Prostate gland (tissue), 2 donors: ENCODE results near the gene SIPA1L2. TPM values are rescaled to one million over a fixed set of nuclear protein-coding genes. Genes with fewer than 3 reads are reported as not detected.

Source experiments
- DNase-seq: peaks from one replicate; pipeline ENCODE4 v3.0.0-alpha.2; 2019; ENCODE audit warnings: low spot score
- H3K27ac ChIP-seq, 2 donors: fragments of 200-600 bp; sonication (generic); 2 replicates each; pipeline ENCODE4 v1.5.1; 2017 to 2019
- H3K27me3 ChIP-seq: fragments of 200-600 bp; sonication (generic); replicated peaks from 2 replicates; pipeline ENCODE4 v1.5.1; 2019; ENCODE audit not compliant: insufficient read depth
- H3K36me3 ChIP-seq, 2 donors: fragments of 200-600 bp; sonication (generic); 1 replicate in 1 of 2; 2 replicates in 1 of 2; pipeline versions ENCODE4 v1.5.1 to v1.8.1; 2017 to 2019
- H3K4me1 ChIP-seq: fragments of 200-600 bp; sonication (generic); replicated peaks from 2 replicates; pipeline ENCODE4 v1.5.1; 2019
- H3K4me3 ChIP-seq, 2 donors: fragments of 200-600 bp; sonication (generic); 2 replicates each; pipeline ENCODE4 v1.5.1; 2017 to 2019
- H3K9me3 ChIP-seq: fragments of 200-600 bp; sonication (generic); 2 replicates; pipeline ENCODE4 v1.5.1; 2017
- POLR2A ChIP-seq: fragments of 450-650 bp; IDR thresholded peaks from one replicate; pipeline ENCODE4 v1.6.1; 2016; ENCODE audit warnings: antibody characterized with exemption, mild to moderate bottlenecking
- POLR2AphosphoS5 ChIP-seq: sonication (generic); formaldehyde crosslinking; IDR thresholded peaks from one replicate; pipeline ENCODE4 v1.6.1; 2017; ENCODE audit warnings: antibody characterized with exemption
- WGBS: methylation state at CpG from one replicate; pipeline ENCODE4 v1.1.5; 2018; 5-methylcytosine and 5-hydroxymethylcytosine counted together
- intact Hi-C: fragments of 100-400 bp; cut with DNase I; formaldehyde crosslinking; loops from one replicate; pipeline ENCODE4 v1.14.2; 2022
- total RNA-seq, 2 donors: library from RNA; depleted of rRNA; stranded (reverse); fragments of >200 nt; gene quantifications; one replicate each; pipeline ENCODE4 v1.1.0, GENCODE V29; 2016
- TF ChIP-seq, protein P1 (sequence below), 4 experiments: fragments of 200-600 bp in 2 of 4; fragments of 450-650 bp in 2 of 4; sonication (generic) in 2 of 4; IDR thresholded peaks; 1 replicate in 3 of 4; 2 replicates in 1 of 4; pipeline ENCODE4 v1.5.1; 2016 to 2019; ENCODE audit warnings: antibody characterized with exemption in 4 of 4, mild to moderate bottlenecking in 2 of 4, moderate library complexity in 2 of 4

Gene SIPA1L2
- total RNA-seq, 2 donors from 2014 or later, result 8.1 to 31.5 TPM

DNA sequence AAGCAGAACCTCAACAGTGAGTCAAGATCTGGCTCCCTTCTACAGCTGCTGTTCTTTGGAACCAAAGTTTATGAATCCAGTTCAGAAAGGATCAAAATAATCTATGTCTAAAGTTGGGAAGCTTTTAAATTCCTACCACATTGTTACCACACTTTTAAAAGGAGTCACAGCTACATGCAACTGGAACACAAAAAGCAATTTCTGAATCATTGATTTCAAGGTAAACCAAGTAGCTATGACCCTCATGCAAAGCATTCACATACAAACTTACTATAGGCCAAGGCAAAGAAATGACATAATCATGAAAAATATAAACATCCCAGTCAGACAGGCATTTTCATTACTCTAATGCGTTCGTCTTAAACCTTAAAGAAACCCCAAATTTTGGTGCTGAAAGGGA, 3.5 kb downstream of the SIPA1L2 start:
- H3K27ac ChIP-seq, result no peak overlapping the region
- DNase-seq, result no peak
- no peaks in the 10 kb centered on the region for H3K4me1 ChIP-seq
- intact Hi-C loops, result loop anchor here (5.0 to 10.0 kb wide), 3 partner anchors 152 to 759 kb away; no protein-coding TSS in a partner anchor
- no peaks in the 10 kb centered on the region for H3K27me3 ChIP-seq
- TF ChIP-seq, protein P1, sequence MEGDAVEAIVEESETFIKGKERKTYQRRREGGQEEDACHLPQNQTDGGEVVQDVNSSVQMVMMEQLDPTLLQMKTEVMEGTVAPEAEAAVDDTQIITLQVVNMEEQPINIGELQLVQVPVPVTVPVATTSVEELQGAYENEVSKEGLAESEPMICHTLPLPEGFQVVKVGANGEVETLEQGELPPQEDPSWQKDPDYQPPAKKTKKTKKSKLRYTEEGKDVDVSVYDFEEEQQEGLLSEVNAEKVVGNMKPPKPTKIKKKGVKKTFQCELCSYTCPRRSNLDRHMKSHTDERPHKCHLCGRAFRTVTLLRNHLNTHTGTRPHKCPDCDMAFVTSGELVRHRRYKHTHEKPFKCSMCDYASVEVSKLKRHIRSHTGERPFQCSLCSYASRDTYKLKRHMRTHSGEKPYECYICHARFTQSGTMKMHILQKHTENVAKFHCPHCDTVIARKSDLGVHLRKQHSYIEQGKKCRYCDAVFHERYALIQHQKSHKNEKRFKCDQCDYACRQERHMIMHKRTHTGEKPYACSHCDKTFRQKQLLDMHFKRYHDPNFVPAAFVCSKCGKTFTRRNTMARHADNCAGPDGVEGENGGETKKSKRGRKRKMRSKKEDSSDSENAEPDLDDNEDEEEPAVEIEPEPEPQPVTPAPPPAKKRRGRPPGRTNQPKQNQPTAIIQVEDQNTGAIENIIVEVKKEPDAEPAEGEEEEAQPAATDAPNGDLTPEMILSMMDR (IDR thresholded peaks at IDR 0.05), result no peak
- TF ChIP-seq POLR2A, result no peak
- TF ChIP-seq POLR2AphosphoS5, result no peak
- WGBS, result 91% methylated on average over 2 of the region's 2 CpGs
- no peaks in the 10 kb centered on the region for H3K36me3 ChIP-seq
- no peaks in the 10 kb centered on the region for H3K9me3 ChIP-seq
- H3K4me3 ChIP-seq, result no peak overlapping the region

DNA sequence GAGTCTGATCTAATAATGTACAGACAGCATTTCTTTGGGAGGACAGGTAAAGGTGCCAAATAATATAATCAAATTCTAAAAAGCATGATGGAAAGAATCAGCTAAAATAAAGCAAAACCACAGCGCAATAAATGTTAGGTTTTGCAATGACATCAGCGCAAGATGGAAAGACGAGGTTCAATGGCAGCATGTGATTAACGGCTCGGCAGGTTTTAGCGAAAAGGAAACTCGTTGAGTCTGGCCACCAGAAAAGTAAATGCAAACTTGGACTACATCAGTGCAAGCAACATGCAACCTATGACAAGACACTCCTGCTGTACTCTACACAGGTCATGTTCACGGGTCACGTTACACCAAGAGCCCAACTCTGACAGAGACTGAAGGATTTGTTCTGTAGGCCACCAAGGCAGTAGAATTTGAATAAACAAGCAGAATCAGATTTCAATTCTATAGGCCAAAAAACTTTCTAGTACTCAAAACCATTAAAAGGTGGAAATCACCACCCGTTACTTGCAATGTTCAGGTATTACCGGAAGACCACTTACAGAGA, 4.5 kb downstream of the SIPA1L2 start:
- no peak for DNase-seq
- Histone ChIP-seq H3K4me3 (no peak overlapping the region), H3K9me3 (no peaks in the 10 kb centered on the region), H3K4me1 (no peaks in the 10 kb centered on the region), H3K27ac (no peak overlapping the region), H3K36me3 (no peaks in the 10 kb centered on the region), H3K27me3 (no peaks in the 10 kb centered on the region)
- WGBS, result 93% methylated on average over 11 of the region's 11 CpGs
- intact Hi-C loops, result loop anchor here (5.0 to 10.0 kb wide), 3 partner anchors 151 to 758 kb away; no protein-coding TSS in a partner anchor
- no peak for TF ChIP-seq POLR2A
- TF ChIP-seq, protein P1 (IDR thresholded peaks at IDR 0.05), result no peak
- TF ChIP-seq POLR2AphosphoS5, result no peak

DNA sequence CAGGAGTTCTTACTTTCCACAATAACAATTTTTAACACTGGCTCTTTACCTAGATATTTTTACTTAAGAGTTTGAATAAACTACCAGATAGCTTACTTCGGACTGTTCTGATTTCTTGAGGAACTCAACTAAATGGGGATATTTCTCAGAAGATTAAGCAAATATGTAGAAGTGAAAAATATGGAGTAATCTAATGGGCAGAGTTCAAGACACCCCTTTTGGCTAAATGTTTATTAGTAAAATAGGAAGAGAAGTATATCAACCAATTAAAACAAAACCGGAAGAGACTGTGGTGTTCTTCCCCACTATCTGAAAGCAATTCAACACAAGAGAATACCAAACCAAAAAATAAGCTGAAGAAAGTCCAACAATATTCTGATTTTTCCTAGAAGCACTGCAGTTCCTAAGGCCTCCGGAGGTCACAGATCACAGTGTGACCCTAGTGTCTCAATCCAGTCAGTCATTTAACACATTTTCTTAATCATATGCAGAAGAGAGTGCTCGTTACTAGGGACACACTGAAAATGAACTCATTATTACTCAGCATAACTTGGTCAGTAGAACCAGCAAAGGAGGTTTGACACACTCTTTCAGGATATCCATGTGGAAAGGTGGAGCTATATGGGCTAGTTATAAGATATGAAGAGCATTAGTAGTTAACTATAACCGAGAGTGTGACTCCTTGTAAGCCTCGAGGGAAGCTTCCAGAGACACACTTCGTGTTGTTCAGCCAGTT, 5.2 kb downstream of the SIPA1L2 start:
- intact Hi-C loops, result loop anchor here (5.0 to 10.0 kb wide), 3 partner anchors 150 to 757 kb away; no protein-coding TSS in a partner anchor
- Histone ChIP-seq H3K36me3 (no peaks in the 10 kb centered on the region), H3K27ac (no peak overlapping the region), H3K4me1 (no peaks in the 10 kb centered on the region), H3K27me3 (no peaks in the 10 kb centered on the region), H3K9me3 (no peaks in the 10 kb centered on the region), H3K4me3 (no peak overlapping the region)
- WGBS, result 71% methylated on average over 7 of the region's 7 CpGs
- TF ChIP-seq, protein P1 (IDR thresholded peaks at IDR 0.05), result no peak
- no peak for TF ChIP-seq POLR2A
- TF ChIP-seq POLR2AphosphoS5, result no peak
- DNase-seq, result no peak

DNA sequence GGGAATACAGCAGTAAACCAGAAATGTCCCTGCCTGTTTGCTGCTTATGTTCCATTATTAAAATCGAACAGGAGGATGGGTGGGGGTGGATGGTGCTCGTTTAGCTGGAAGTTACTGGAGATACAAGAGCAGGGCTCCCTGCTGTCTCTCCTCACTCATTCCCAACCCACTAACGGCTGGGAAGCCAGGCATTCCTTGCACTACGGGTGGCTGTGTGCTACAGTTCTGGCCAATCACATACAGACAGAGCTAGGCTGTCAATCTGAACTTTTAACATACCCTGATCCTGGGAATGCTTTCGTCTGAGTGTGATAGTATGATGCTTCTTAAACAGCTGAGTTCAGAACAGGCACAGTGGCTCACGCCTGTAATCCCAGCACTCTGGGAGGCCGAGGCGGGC, 7.0 kb downstream of the SIPA1L2 start:
- Histone ChIP-seq H3K4me3 (no peak overlapping the region), H3K9me3 (no peaks in the 10 kb centered on the region), H3K4me1 (no peaks in the 10 kb centered on the region), H3K36me3 (no peaks in the 10 kb centered on the region), H3K27ac (no peak overlapping the region), H3K27me3 (no peaks in the 10 kb centered on the region)
- no peak for DNase-seq
- intact Hi-C loops, result loop anchor here (10.0 kb wide), 2 partner anchors 148 to 318 kb away; no protein-coding TSS in a partner anchor
- TF ChIP-seq, protein P1 (IDR thresholded peaks at IDR 0.05), result no peak
- 76% methylated on average over 8 of the region's 8 CpGs for whole genome bisulfite sequencing
